Measurements from ENCODE around the gene BABAM2. TPM values are rescaled to one million over a fixed set of nuclear protein-coding genes. Genes with fewer than 3 reads are reported as not detected.
A peak's percentile ranks its signal among the peaks of the same experiment; 100 is the strongest.

The BABAM2 gene
- total RNA-seq, 6 experiments from 2014 or later: 17.1 to 39.4 (median 25.5) TPM

DNA sequence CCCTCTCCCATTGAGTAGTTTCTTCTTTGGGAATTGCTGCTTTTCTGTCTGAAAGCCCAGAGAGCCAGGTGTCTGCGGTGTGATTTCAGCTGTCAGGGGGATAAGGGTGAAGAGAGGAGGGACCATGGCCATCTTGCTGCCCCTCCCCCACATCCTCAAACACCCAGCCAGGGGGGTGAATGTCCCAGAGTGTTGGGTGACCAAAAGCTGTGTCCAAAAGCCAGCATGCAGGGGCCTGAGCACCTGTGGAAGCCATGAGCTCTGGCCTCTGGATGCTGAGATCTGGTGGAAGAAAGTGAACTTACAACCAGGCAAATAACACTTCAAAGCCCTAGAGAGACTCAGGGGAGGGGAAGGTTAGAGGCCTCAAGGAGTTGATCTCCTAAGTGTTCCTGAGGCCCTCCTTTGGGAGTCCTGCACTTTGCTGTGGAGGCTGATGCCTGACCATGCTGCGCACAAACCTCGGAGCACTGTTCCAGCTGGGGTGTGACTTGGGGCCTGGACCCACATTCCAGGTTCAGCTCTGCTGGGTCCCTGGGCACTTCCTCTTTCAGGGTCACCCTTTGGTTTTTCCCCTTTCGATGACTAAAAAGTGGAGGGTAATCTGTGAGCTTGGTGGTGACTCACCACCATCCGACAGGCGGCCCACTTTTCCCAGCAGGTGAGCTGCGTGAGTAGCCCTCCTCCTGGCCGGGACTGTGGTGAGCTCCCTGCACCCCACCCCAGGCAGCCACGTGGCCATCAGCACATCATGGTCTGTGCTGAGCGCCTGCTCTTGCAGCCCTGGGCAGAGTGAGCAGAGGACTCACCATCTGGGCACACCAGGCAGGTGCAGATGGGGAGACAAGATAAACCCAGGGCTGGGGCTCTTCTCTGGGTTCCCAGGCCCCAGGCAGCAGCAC is 435.3 kb downstream of the BABAM2 start:
- no peak overlapping the region for H3K4me3 ChIP-seq
- TF ChIP-seq, protein P1, sequence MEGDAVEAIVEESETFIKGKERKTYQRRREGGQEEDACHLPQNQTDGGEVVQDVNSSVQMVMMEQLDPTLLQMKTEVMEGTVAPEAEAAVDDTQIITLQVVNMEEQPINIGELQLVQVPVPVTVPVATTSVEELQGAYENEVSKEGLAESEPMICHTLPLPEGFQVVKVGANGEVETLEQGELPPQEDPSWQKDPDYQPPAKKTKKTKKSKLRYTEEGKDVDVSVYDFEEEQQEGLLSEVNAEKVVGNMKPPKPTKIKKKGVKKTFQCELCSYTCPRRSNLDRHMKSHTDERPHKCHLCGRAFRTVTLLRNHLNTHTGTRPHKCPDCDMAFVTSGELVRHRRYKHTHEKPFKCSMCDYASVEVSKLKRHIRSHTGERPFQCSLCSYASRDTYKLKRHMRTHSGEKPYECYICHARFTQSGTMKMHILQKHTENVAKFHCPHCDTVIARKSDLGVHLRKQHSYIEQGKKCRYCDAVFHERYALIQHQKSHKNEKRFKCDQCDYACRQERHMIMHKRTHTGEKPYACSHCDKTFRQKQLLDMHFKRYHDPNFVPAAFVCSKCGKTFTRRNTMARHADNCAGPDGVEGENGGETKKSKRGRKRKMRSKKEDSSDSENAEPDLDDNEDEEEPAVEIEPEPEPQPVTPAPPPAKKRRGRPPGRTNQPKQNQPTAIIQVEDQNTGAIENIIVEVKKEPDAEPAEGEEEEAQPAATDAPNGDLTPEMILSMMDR (IDR thresholded peaks at IDR 0.05): no peak
- TF ChIP-seq POLR2A (IDR thresholded peaks at IDR 0.05): no peak
- H3K27ac ChIP-seq: no peak overlapping the region
- ATAC-seq (peak in 1 of 4 donors; percentile 42), DNase-seq (no peak)
- H3K36me3 ChIP-seq: no peaks in the 10 kb centered on the region
- H3K9me3 ChIP-seq: no peaks in the 10 kb centered on the region
- H3K27me3 ChIP-seq: no peaks in the 10 kb centered on the region
- no peaks in the 10 kb centered on the region for H3K4me1 ChIP-seq
- intact Hi-C loops (cut with DNase I): no loop called here
- WGBS (ENCODE audit: insufficient coverage, low coverage, low lambda C conversion rate, missing lambda C conversion rate): 80% methylated on average over 1 of the region's 10 CpGs

DNA sequence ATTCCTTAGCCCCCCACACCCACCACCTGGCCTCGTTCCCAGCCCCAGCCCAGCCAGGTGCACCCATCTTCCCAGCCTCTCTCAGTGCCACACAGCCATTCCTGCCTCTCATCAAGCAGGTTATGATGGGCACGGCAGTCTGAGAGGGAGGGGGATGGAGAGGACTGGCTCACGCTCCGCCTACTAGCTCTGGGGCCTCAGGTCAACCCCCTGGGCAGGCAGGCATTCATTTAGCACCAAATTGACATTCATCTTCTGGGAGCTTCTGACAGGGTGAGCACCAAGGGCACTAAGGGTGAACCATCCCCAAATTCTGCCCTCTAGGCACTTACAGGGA is 435.9 kb downstream of the BABAM2 start:
- Histone ChIP-seq H3K36me3 (no peaks in the 10 kb centered on the region), H3K4me1 (no peaks in the 10 kb centered on the region), H3K27me3 (no peaks in the 10 kb centered on the region), H3K4me3 (no peak overlapping the region), H3K27ac (no peak overlapping the region), H3K9me3 (no peaks in the 10 kb centered on the region)
- no peak for TF ChIP-seq POLR2A (IDR thresholded peaks at IDR 0.05)
- TF ChIP-seq, protein P1 (IDR thresholded peaks at IDR 0.05): no peak
- intact Hi-C loops (cut with DNase I): no loop called here
- WGBS (ENCODE audit: insufficient coverage, low coverage, low lambda C conversion rate, missing lambda C conversion rate): 100% methylated on average over 1 of the region's 4 CpGs
- DNase-seq (no peak), ATAC-seq (no peak)

DNA sequence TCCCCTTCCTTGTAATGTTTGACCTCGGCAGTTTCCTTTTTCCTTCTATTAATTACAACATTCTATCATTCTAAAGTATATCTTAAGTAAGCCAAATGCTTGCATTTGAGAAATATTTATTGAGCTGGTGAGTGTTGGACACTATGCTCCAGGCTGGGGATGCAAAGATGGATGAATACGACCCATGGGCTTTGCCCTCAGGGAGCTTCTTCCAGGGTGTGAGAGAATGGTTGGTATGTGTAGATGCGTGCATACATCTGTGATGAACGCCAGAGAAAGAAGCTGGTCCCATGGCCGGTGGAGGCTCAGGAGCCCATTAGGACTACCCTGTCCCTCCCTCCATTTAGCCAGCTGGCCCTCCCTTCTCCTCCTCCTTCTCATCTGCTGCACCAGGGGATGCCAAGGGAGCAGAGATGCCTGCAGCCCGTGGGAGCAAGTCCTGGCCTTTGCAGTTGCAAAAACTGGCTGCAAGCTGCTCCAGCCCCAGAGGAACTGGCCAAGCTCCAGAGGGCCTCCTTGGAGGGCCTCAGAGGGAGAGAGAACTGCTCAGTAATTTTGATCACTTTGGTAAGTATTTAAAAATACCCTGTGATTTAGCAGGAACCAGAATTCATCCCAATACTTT is 436.5 kb downstream of the BABAM2 start:
- Histone ChIP-seq H3K9me3 (no peaks in the 10 kb centered on the region), H3K4me1 (no peaks in the 10 kb centered on the region), H3K27me3 (no peaks in the 10 kb centered on the region), H3K27ac (no peak overlapping the region), H3K36me3 (no peaks in the 10 kb centered on the region), H3K4me3 (no peak overlapping the region)
- DNase-seq (no peak), ATAC-seq (no peak)
- intact Hi-C loops (cut with DNase I): no loop called here
- TF ChIP-seq, protein P1 (IDR thresholded peaks at IDR 0.05): no peak
- TF ChIP-seq POLR2A (IDR thresholded peaks at IDR 0.05): no peak
- 88% methylated on average over 2 of the region's 6 CpGs for WGBS (ENCODE audit: insufficient coverage, low coverage, low lambda C conversion rate, missing lambda C conversion rate)

DNA sequence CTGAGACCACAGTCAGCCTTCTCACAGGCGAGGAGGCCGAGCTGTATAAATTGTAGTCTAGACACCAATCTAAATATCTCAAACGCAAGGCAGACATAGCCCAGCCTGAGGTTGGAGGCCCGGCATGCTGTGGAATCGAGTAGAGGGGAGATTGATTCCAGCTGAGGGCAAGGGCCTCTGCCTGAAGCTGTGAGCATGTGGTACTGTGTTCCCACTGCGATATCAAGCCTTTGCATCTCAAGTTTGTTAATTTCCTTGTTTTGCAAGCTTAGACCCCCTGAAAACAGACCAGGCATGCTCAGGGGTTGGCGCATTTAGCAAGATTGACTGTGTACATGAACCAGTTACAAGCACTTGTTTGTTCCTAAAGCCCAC is 437.0 kb downstream of the BABAM2 start:
- TF ChIP-seq, protein P1 (IDR thresholded peaks at IDR 0.05): no peak
- TF ChIP-seq POLR2A (IDR thresholded peaks at IDR 0.05): no peak
- Histone ChIP-seq H3K9me3 (no peaks in the 10 kb centered on the region), H3K27me3 (no peaks in the 10 kb centered on the region), H3K27ac (no peak overlapping the region), H3K4me3 (no peak overlapping the region), H3K4me1 (peaks cover 0 to 4% (median under 1%) of the 10 kb centered on the region in 4 donors), H3K36me3 (no peaks in the 10 kb centered on the region)
- intact Hi-C loops (cut with DNase I): no loop called here
- no peak for DNase-seq
- 100% methylated on average over 3 of the region's 7 CpGs for WGBS (ENCODE audit: insufficient coverage, low coverage, low lambda C conversion rate, missing lambda C conversion rate)
- no peak for ATAC-seq

Measured in right lobe of liver (tissue), 6 donors.